Activated naive CD8-positive, alpha-beta T cell treated with anti-CD3 and anti-CD28 coated beads for 36 hours (primary cell): Measurements from ENCODE around the gene DNAJC15. TPM values are rescaled to one million over a fixed set of nuclear protein-coding genes. Genes with fewer than 3 reads are reported as not detected.
"Not testable (repeated sequence)": the region's sequence is repeated elsewhere in the genome, so short reads cannot be mapped to it uniquely, and the experiment has no call there.

ENCODE experiments used
- DNase-seq: peaks from one replicate; pipeline ENCODE4 v3.0.0; 2021
- H3K27ac Mint-ChIP-seq: one replicate; pipeline ENCODE4 v1.8.0; 2022; ENCODE audit warnings: mild to moderate bottlenecking, moderate library complexity, mixed read lengths
- H3K27me3 Mint-ChIP-seq: one replicate; pipeline ENCODE4 v1.8.0; 2022; ENCODE audit warnings: mild to moderate bottlenecking, mixed read lengths
- H3K36me3 Mint-ChIP-seq: one replicate; pipeline ENCODE4 v1.8.0; 2021; ENCODE audit warnings: mild to moderate bottlenecking, mixed read lengths
- H3K4me1 Mint-ChIP-seq: one replicate; pipeline ENCODE4 v1.8.0; 2021; ENCODE audit warnings: mixed read lengths
- H3K4me3 Mint-ChIP-seq: one replicate; pipeline ENCODE4 v1.8.0; 2022; ENCODE audit warnings: mild to moderate bottlenecking, moderate library complexity, mixed read lengths
- H3K9me3 Mint-ChIP-seq: one replicate; pipeline ENCODE4 v1.8.0; 2022; ENCODE audit warnings: mixed read lengths
- total RNA-seq, 2 experiments: library from RNA; stranded (reverse); gene quantifications; one replicate each; pipeline ENCODE4 v1.2.3, GENCODE V29; 2021

The DNAJC15 gene
- total RNA-seq, 2 experiments from 2014 or later: 13.6 to 13.9 TPM

DNA sequence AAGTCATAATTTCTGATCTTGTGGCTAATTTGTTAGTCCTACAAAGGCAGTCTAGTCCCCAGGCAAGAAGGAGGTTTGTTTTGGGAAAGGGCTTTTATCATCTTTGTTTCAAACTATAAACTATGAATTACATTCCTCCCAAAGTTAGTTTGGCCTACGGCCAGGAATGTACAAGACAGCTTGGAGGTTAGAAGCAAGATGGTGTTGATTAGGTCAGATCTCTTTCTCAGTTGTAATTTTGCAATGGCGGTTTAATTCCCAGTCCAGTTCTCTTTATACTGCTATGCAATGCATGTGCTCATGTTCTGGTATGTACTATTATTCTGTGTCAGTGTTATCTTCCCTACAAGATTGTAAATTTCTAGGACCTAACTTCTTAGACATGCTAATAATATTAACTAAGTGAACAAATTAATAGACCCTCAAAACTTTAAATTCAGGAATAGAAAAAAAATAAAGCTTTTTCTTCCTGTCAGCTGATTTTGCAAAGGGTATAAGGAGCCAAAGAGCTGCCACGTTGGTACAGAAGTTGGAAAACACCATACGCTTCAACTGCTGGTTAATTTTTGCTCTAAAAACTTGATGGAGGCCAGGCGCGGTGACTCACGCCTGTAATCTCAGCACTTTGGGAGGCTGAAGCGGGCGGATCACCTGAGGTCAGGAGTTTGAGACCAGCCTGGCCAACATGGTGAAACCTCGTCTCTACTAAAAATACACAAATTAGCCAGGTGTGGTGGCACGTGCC, 1.3 kb upstream of the DNAJC15 start:
- Mint-ChIP-seq H3K9me3 (no peaks in the 10 kb centered on the region), H3K27ac (no peak overlapping the region), H3K4me3 (no peak overlapping the region), H3K27me3 (no peaks in the 10 kb centered on the region), H3K4me1 (peaks cover 19% of the 10 kb centered on the region), H3K36me3 (peaks cover 12% of the 10 kb centered on the region)
- DNase-seq: no peak

DNA sequence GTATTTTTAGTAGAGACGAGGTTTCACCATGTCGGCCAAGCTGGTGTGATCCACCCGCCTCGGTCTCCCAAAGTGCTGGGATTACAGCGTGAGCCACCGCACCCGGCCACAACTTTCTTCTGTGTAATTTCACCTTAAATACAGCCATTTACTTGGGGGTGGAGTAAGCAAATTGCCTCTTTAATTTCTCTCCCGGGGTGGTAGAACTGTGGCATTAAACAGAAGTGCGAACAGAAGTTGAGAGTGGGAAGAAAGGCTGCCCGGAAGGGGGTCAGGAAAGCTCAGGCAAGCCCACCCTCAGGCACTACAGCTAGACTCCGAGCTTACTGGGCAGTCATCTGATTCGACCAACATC, 475 bp upstream of the DNAJC15 start:
- H3K27ac Mint-ChIP-seq: peak overlapping the region; percentile 94
- H3K4me3 Mint-ChIP-seq: peak overlapping the region; percentile 95
- peaks cover 15% of the 10 kb centered on the region for H3K36me3 Mint-ChIP-seq

DNA sequence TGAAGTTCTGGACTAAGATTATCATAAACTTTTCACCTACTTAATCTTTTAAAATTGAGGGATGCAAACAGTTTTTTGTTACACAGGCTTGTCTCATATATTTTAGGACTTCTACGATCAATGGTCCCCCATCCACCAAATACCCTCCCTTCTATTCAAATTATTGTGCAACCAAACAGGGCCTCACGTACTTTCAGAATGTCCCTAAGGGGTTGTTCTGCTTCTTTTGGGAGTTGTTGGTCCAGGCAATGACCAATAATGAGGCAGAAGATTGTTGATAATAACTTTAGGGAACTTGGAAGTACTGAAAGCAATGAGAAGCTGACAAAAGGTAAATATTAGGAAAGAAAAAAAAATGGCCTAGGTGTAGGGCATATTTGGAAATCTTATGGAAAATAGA, 2.9 kb downstream of the DNAJC15 start:
- H3K4me3 Mint-ChIP-seq: no peak overlapping the region
- no peak overlapping the region for H3K27ac Mint-ChIP-seq
- H3K4me1 Mint-ChIP-seq: peaks cover 45% of the 10 kb centered on the region
- no peaks in the 10 kb centered on the region for H3K27me3 Mint-ChIP-seq
- H3K9me3 Mint-ChIP-seq: no peaks in the 10 kb centered on the region
- DNase-seq: no peak
- peaks cover 30% of the 10 kb centered on the region for H3K36me3 Mint-ChIP-seq

More for the DNA sequence above, 475 bp upstream of the DNAJC15 start:
- no peak for DNase-seq
- Mint-ChIP-seq H3K4me1 (peaks cover 23% of the 10 kb centered on the region), H3K9me3 (no peaks in the 10 kb centered on the region), H3K27me3 (no peaks in the 10 kb centered on the region)

DNA sequence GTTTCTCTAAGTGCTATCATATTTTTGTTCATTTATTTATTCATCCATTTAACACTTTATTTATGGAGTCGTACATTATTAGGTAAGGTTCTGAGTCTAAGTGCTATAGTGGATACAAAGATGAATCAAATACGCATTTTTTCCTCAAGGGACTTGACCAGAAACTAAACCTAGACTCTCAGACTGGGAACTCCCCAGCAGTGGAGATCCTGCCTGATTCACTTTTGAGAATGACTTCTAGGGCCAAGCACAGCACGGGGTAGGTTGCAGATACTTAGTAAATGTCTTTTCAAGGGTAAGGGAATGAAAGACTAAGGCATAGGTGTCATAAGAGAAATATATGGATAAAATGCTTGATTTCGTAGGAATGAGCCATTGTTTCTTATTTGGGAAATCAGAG, 7.2 kb downstream of the DNAJC15 start:
- H3K36me3 Mint-ChIP-seq: peaks cover 45% of the 10 kb centered on the region
- no peak for DNase-seq
- no peak overlapping the region for H3K4me3 Mint-ChIP-seq
- H3K4me1 Mint-ChIP-seq: peaks cover 44% of the 10 kb centered on the region
- no peaks in the 10 kb centered on the region for H3K27me3 Mint-ChIP-seq
- peaks cover 3% of the 10 kb centered on the region for H3K9me3 Mint-ChIP-seq
- H3K27ac Mint-ChIP-seq: no peak overlapping the region

DNA sequence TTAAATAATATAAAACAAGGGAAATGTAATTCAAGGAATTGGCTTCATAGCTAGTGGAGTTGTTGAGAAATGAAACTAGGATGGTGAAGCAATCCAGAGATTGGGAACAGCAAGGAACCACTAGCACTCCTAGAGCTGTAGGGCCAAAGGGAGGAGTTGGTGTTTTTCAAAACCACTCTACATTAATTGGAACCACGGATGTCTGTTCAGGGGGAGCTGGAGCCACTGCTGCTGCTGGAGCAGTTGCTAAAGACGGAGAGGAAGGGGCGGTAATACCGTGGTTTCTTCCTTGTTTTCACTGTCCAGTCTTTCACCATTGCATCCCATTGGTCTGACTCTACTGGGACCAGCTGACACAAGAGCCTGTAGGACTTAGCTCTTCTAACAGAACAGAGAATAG, 8.5 kb downstream of the DNAJC15 start:
- H3K4me3 Mint-ChIP-seq: no peak overlapping the region
- DNase-seq: no peak
- H3K9me3 Mint-ChIP-seq: peaks cover 3% of the 10 kb centered on the region
- no peak overlapping the region for H3K27ac Mint-ChIP-seq
- peaks cover 43% of the 10 kb centered on the region for H3K4me1 Mint-ChIP-seq
- H3K27me3 Mint-ChIP-seq: no peaks in the 10 kb centered on the region
- peaks cover 45% of the 10 kb centered on the region for H3K36me3 Mint-ChIP-seq

DNA sequence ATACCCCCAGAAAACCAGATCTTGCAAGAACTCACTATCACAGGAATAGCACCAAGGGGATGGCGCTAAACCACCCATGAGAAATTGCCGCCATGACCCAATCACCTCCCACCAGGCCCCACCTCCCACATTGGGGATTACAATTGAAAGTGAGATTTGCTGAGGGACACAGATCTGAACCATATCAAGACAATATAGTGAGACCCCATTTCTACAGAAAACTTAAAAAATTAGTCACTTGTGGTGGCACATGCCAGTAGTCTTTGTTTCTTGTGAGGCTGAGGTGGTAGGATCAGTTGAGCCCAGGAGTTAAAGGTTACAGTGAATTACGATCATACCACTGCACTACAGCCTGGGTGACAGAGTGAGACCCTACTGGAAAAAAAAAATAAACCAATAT, 9.7 kb downstream of the DNAJC15 start:
- Mint-ChIP-seq H3K27me3 (no peaks in the 10 kb centered on the region), H3K36me3 (peaks cover 41% of the 10 kb centered on the region), H3K27ac (no peak overlapping the region), H3K4me3 (no peak overlapping the region), H3K4me1 (peaks cover 38% of the 10 kb centered on the region), H3K9me3 (peaks cover 3% of the 10 kb centered on the region)
- no peak for DNase-seq

DNA sequence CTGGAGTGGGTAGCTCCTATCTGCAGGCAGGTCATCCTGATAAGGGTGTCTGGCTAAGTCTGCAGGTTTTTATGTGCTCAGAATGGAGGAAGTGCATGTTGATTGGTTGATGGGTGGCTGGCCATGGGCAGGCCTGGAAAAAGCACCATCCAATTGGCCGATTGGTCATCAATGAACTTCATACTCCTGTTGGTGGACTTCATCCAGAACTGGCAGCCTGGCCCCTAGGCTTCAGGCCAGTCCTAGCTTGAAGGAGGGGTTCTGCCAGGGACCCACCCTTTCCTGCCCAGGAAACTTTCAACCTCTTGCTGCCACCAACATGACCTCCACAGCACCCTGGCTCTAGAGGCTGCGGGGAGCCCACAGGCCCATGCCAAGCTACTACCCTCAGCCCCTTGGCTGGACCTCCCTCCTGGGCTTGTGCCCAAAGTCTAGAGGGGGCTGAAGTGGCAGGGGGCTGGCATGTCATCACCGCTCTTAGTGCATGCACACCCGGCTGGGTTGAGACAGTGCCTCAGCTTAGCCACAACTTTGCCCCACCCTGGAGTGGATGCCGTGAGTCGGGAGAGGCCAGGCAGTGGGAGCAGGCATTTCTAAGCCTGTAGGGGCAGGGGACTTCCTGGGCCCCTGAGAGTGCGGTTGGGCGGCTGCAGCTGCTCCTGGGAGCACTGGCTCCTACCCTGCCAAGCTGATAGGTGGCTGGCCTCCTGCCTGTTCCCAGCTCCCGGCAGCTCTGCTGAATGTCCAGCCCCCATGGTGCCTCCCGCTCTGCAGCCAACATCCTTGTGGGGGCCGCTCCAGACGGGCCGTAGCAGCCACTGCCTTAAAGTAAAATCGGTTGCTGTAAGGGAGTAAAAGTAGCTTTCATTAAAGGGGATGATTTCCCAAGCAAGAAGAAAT, 13.2 kb downstream of the DNAJC15 start:
- Mint-ChIP-seq H3K4me1 (peaks cover 33% of the 10 kb centered on the region), H3K27me3 (no peaks in the 10 kb centered on the region), H3K27ac (no peak overlapping the region)

DNA sequence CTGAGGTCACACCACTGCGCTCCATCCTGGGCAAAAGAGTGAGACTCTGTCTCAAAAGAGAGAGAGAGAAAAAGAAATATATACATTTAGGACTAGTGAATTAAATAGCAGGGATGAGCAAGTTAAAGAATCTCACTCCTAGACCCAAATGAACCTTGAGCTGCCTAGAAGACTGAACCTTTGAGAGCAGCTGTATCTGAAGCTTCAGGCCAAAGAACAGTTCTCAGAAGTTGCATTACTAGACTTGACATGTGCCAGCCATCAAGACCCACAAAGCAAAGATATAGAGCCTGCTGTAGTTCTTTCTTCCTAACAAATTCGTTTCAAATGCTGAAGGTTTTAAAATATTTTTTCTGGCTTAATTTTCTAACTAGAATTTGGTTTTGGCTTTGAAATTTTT, 16.6 kb downstream of the DNAJC15 start:
- Mint-ChIP-seq H3K36me3 (peaks cover 25% of the 10 kb centered on the region), H3K9me3 (peaks cover under 1% of the 10 kb centered on the region), H3K27me3 (no peaks in the 10 kb centered on the region), H3K27ac (no peak overlapping the region), H3K4me3 (no peak overlapping the region), H3K4me1 (peaks cover 45% of the 10 kb centered on the region)
- no peak for DNase-seq

More for the DNA sequence above, 13.2 kb downstream of the DNAJC15 start:
- Mint-ChIP-seq H3K9me3 (peaks cover 3% of the 10 kb centered on the region), H3K36me3 (peaks cover 37% of the 10 kb centered on the region), H3K4me3 (no peak overlapping the region)
- no peak for DNase-seq

DNA sequence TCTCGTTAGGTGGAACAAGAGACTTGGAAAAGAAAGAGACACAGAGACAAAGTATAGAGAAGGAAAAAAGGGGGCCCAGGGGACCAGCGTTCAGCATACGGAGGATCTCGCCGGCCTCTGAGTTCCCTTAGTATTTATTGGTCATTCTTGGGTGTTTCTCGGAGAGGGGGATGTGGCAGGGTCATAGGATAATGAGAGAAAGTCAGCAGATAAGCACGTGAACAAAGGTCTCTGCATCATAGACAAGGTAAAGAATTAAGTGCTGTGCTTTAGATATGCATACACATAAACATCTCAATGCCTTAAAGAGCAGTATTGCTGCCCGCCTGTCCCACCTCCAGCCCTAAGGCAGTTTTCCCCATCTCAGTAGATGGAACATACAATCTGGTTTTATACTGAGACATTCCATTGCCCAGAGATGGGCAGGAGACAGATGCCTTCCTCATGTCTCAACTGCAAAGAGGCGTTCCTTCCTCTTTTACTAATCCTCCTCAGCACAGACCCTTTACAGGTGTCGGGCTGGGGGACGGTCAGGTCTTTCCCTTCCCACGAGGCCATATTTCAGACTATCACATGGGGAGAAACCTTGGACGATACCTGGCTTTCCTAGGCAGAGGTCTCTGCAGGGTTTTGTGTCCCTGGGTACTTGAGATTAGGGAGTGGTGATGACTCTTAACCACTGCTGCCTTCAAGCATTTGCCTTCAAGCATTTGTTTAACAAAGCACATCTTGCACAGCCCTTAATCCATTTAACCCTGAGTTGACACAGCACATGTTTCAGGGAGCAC, 17.4 kb downstream of the DNAJC15 start:
- Mint-ChIP-seq H3K36me3 (peaks cover 25% of the 10 kb centered on the region), H3K4me1 (peaks cover 51% of the 10 kb centered on the region)
- not testable (repeated sequence) for H3K4me3 Mint-ChIP-seq, H3K27ac Mint-ChIP-seq, DNase-seq, H3K27me3 Mint-ChIP-seq, H3K9me3 Mint-ChIP-seq

DNA sequence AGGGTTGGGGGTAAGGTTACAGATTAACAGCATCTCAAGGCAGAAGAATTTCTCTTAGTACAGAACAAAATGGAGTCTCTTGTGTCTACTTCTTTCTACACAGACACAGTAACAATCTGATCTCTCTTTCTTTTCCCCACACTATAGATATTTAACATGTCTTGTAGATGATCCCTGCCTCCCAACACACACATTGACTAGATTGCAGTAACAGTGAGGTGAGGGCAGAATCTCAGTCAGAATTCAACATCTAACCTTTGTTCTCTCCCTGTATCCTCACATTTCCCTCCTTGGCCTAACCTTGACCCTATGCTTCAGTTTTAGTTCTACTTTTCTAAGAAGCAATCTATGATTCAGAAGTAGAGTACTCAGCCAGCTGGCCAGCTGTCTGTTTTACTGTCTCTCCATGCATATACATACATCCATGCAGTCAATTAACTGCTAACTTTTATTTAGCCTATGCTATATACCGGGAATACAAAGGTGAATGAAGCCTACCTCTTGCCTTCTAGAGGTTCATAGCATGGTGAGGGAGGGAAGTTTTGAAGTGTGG, 18.1 kb downstream of the DNAJC15 start:
- no peaks in the 10 kb centered on the region for H3K27me3 Mint-ChIP-seq
- no peak for DNase-seq
- H3K27ac Mint-ChIP-seq: peak overlapping the region; percentile 59
- peaks cover 55% of the 10 kb centered on the region for H3K4me1 Mint-ChIP-seq
- H3K9me3 Mint-ChIP-seq: peaks cover 2% of the 10 kb centered on the region
- peaks cover 28% of the 10 kb centered on the region for H3K36me3 Mint-ChIP-seq
- no peak overlapping the region for H3K4me3 Mint-ChIP-seq

DNA sequence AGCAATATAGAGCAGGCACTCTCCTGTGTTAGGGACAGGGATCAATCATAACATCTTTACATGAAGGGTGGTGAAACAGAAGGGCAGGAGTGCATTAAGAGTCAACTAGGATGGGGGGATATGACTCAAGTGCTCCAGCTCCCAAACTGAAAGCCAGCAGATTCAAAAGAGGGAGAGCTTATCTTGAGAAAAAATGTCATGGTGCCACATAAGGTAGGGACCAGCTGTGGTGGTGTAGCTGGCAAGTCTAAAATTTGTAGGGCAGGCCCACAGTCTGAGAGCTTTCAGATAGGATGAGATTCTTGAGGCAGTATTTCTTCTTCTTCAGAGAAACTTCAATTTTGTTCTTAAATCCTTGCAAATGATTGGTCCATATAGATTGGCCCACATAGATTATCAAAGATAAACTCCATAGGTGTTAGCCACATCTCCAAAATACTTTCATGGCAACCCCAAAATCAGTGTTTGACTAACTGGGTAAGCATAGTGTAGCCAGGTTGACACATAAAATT, 19.1 kb downstream of the DNAJC15 start:
- H3K9me3 Mint-ChIP-seq: peaks cover 2% of the 10 kb centered on the region
- no peak overlapping the region for H3K4me3 Mint-ChIP-seq
- peaks cover 36% of the 10 kb centered on the region for H3K36me3 Mint-ChIP-seq
- no peak for DNase-seq
- no peaks in the 10 kb centered on the region for H3K27me3 Mint-ChIP-seq
- H3K4me1 Mint-ChIP-seq: peaks cover 55% of the 10 kb centered on the region
- H3K27ac Mint-ChIP-seq: no peak overlapping the region

DNA sequence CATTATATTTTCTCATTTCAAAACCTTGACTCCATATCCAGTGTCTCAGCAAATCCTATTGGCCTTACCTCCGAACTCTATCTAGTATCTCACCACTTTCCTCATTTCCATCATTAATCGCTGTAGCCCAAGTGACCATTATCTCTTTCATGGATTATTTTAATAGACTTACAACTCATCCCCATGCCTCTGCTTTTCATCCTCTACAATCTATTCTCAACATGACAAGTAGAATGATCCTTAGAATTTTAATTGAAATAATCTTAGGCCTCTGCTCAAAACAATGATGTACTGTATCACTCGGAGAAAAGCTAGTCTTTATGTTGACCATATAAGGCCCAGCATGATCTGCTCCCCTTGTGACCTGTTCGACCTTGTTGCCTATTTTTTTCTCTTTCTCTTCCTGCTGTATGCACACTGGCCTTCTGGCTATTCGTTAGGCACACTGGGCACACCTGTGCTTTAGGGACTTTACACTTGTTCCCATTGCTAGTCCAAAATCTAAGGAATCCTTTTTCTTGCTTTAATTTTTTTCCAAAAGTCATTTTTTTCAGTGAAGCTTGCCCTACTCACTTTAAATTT, 21.4 kb downstream of the DNAJC15 start:
- Mint-ChIP-seq H3K27me3 (no peaks in the 10 kb centered on the region), H3K9me3 (peaks cover 2% of the 10 kb centered on the region), H3K4me1 (peaks cover 59% of the 10 kb centered on the region), H3K4me3 (no peak overlapping the region), H3K36me3 (peaks cover 29% of the 10 kb centered on the region), H3K27ac (peak overlapping the region; percentile 73)
- no peak for DNase-seq

DNA sequence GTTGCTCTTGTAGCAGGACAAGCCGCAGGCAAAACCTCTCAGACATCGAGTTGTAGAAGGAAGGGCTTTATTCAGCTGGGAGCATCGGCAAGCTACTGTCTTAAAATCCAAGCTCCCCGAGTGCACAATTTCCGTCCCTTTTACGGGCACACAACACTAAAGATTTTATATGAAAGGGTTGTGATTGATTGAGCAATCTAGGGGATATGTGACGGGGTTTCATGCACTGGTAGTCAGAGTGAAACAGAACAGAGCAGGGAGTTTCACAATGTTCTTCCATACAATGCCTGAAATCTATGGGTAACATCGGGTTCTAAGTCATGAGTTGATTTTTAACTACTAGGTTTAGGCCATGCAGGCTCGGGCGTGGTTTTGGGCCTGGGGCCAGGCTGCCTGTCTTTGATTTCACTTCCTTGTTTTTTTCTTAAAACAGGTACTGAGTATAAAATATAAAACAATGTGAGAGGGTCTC, 22.0 kb downstream of the DNAJC15 start:
- H3K4me1 Mint-ChIP-seq: peaks cover 58% of the 10 kb centered on the region
- DNase-seq: peak; percentile 32
- H3K4me3 Mint-ChIP-seq: not testable (repeated sequence)

DNA sequence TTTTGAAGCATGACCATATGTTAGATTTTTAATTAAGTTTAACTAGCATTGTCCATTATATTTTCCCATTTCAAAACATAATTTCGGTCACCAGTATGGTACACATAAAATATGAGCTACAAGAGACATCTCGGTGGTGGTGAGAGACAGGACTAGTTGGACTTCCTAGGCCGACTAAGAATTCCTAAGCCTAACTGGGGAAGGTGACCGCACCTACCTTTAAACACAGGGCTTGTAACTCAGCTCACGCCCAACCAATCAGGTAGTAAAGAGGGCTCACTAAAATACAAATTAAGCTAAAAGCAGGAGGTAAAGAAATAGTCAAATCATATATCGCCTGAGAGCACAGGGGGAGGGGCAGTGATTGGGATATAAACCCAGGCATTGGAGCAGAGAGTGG, 22.9 kb downstream of the DNAJC15 start:
- peaks cover 52% of the 10 kb centered on the region for H3K4me1 Mint-ChIP-seq
- H3K27ac Mint-ChIP-seq: no peak overlapping the region
- no peak for DNase-seq
- H3K27me3 Mint-ChIP-seq: no peaks in the 10 kb centered on the region
- H3K9me3 Mint-ChIP-seq: peaks cover 2% of the 10 kb centered on the region
- H3K36me3 Mint-ChIP-seq: peaks cover 24% of the 10 kb centered on the region
- H3K4me3 Mint-ChIP-seq: no peak overlapping the region

More for the DNA sequence above, 22.0 kb downstream of the DNAJC15 start:
- Mint-ChIP-seq H3K36me3 (peaks cover 27% of the 10 kb centered on the region), H3K27ac (peak overlapping the region; percentile 73)
- H3K27me3 Mint-ChIP-seq, H3K9me3 Mint-ChIP-seq: not testable (repeated sequence)
